ENCODE data around the gene KCNJ4. TPM values are rescaled to one million over a fixed set of nuclear protein-coding genes. Genes with fewer than 3 reads are reported as not detected.
A peak's percentile ranks its signal among the peaks of the same experiment; 100 is the strongest.

The KCNJ4 gene
- total and polyA plus RNA-seq, 8 donors: not detected

DNA sequence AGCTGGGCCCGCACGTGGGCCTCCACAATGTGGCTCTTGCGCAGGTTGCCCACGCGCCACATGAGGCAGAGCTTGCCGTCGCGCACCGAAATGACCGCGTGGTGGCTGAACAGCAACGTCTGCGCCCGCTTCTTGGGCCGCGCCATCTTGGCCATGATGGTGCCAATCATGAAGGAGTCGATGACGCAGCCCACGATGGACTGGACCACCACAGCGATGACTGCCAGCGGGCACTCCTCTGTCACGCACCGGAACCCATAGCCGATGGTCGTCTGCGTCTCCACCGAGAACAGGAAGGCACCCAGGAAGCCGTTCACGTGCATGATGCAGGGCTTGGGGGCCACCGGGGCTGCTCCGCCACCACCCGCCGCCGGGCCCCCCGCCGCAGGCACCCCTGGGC is 27.5 kb downstream of the KCNJ4 start:
- H3K9me3 ChIP-seq: no peaks in the 10 kb centered on the region
- H3K4me1 ChIP-seq: no peaks in the 10 kb centered on the region
- intact Hi-C loops (cut with DNase I): no loop called here
- FAIRE-seq: no peak
- no peaks in the 10 kb centered on the region for H3K27me3 ChIP-seq
- WGBS, 2 donors: 94 to 96% methylated on average over 36 of the region's 36 CpGs
- H3K36me3 ChIP-seq: no peaks in the 10 kb centered on the region
- peak in 1 of 6 donors; percentile 44 for DNase-seq
- H3K4me3 ChIP-seq: no peak overlapping the region
- no peak overlapping the region for H3K27ac ChIP-seq
- TF ChIP-seq, protein P1, sequence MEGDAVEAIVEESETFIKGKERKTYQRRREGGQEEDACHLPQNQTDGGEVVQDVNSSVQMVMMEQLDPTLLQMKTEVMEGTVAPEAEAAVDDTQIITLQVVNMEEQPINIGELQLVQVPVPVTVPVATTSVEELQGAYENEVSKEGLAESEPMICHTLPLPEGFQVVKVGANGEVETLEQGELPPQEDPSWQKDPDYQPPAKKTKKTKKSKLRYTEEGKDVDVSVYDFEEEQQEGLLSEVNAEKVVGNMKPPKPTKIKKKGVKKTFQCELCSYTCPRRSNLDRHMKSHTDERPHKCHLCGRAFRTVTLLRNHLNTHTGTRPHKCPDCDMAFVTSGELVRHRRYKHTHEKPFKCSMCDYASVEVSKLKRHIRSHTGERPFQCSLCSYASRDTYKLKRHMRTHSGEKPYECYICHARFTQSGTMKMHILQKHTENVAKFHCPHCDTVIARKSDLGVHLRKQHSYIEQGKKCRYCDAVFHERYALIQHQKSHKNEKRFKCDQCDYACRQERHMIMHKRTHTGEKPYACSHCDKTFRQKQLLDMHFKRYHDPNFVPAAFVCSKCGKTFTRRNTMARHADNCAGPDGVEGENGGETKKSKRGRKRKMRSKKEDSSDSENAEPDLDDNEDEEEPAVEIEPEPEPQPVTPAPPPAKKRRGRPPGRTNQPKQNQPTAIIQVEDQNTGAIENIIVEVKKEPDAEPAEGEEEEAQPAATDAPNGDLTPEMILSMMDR (IDR thresholded peaks at IDR 0.05): no peak
- no peak for ATAC-seq

DNA sequence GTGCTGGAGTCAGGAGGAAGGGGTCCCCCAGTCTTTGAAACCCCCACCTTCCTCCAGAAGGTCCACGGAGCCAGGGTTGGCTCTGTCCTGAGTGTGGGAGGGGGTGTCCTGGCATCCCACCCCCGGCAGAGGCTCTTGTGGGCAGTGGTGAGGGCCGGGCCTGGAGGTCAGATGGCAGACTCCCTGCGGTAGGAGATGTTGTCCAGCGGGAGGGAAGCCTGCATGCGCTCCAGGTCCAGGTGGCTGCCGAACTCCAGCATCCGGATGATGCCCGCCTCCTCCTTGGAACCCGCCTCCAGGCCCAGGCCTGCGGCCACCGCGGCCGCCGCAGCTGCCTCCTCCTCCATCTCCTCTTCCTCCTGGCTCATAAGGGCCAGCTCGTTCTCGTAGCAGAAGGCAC is 28.4 kb downstream of the KCNJ4 start:
- Histone ChIP-seq H3K36me3 (no peaks in the 10 kb centered on the region), H3K4me3 (no peak overlapping the region), H3K27me3 (no peaks in the 10 kb centered on the region), H3K4me1 (no peaks in the 10 kb centered on the region), H3K9me3 (no peaks in the 10 kb centered on the region), H3K27ac (no peak overlapping the region)
- DNase-seq (peak in 1 of 6 donors; percentile 47), ATAC-seq (no peak), FAIRE-seq (no peak)
- intact Hi-C loops (cut with DNase I): no loop called here
- TF ChIP-seq, protein P1 (IDR thresholded peaks at IDR 0.05): no peak
- WGBS, 2 donors: 81% methylated on average over 15 to 17 of the region's 17 CpGs

DNA sequence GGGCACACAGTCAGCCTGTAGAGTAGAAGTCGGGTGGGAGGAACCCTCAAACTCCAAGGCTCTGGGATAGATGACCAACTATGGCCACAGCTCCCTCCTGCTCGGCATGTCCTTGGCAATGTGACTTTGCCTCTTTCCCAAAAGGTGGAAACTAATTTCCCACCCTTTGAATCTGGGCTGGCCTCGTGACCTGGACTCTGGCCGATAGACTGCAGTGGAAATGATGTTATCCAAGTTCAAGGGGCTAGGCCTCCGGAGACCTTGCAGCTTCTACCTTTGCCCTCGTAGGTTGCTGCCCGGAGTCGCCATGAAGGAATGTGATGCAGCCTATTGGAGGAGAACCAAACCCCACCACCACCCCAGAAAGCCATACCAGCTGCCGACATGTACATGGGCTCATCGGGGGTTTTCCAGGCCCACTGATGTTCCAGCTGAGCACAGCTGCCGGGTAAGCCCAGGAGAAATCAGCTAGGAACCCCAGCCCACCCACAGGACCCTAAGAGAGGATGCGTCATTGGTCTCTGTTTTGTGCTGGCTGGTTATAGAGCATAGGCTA is 30.4 kb downstream of the KCNJ4 start:
- DNase-seq (no peak), ATAC-seq (no peak), FAIRE-seq (no peak)
- Histone ChIP-seq H3K27ac (peak overlapping the region in 2 of 4 donors; percentile 27 to 31), H3K36me3 (no peaks in the 10 kb centered on the region), H3K27me3 (no peaks in the 10 kb centered on the region), H3K9me3 (no peaks in the 10 kb centered on the region), H3K4me1 (no peaks in the 10 kb centered on the region), H3K4me3 (no peak overlapping the region)
- WGBS, 2 donors: 86% methylated on average over 12 of the region's 12 CpGs
- TF ChIP-seq, protein P1 (IDR thresholded peaks at IDR 0.05): no peak
- intact Hi-C loops (cut with DNase I): no loop called here

DNA sequence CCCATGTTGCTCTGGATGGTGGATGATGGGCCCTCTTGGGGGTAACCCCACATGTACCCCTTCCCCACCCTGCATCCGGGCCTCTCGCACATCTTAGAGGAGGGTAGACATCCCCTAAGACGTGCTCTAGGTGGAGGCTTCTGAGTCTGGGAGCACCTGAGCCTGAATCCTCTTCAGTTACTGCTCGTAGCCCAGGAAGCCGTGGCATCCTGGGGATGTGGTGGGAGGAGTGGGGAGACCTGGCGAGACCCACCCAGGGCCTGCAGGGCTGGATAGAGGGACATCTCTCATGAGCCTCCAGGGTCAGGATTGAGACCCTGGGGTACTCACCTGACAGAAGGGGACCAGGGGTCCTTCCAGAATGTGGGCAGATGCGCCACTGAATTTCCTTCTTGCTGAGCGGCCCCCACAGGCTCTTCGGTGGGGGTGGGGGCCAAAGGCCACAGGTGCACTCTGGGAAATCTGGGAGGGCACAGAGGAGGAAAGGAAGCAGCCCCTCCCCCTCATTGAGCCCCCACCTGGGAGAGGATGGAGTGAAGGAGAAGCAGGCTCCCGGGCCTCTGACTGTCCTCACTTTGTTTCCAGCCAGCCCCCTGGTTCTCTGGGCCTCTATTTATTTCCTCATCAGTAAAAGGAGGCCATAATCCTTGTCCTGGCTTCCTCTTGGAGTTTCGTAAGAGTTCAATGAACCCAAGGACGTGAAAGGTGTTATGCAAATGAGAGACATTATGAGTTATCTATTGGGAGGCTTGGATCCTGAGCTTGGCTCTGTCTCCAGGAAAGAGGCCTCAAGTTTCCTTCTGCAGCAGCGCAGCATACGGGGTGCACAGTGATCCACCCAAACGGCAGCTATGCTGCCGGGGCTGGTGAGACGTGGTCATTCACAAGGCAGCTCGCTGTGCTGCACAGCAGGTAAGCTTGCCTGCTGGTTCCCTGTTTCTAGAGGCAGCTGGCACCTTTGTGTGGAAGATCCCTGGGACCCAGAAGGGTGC is 31.2 kb downstream of the KCNJ4 start:
- H3K4me1 ChIP-seq: no peaks in the 10 kb centered on the region
- 75 to 76% methylated on average over 18 of the region's 18 CpGs for WGBS, 2 donors
- intact Hi-C loops (cut with DNase I): no loop called here
- TF ChIP-seq, protein P1 (IDR thresholded peaks at IDR 0.05): no peak
- H3K4me3 ChIP-seq: no peak overlapping the region
- peak; percentile 61 to 75 (median 67) for ATAC-seq
- no peaks in the 10 kb centered on the region for H3K36me3 ChIP-seq
- FAIRE-seq: no peak
- peak overlapping the region in 2 of 4 donors; percentile 27 to 31 for H3K27ac ChIP-seq
- H3K27me3 ChIP-seq: no peaks in the 10 kb centered on the region
- H3K9me3 ChIP-seq: no peaks in the 10 kb centered on the region
- DNase-seq: peak in 1 of 6 donors; percentile 32

Measured in pancreas (tissue), 10 donors.